NCI-H2029 (cell line): ENCODE results near the gene CDH16.
"Not testable (repeated sequence)": the region's sequence is repeated elsewhere in the genome, so short reads cannot be mapped to it uniquely, and the experiment has no call there.

ENCODE experiments used
- DNase-seq: peaks from one replicate; lab custom pipeline; 2025; lab: John Stamatoyannopoulos, UW

CDH16 gene

DNA sequence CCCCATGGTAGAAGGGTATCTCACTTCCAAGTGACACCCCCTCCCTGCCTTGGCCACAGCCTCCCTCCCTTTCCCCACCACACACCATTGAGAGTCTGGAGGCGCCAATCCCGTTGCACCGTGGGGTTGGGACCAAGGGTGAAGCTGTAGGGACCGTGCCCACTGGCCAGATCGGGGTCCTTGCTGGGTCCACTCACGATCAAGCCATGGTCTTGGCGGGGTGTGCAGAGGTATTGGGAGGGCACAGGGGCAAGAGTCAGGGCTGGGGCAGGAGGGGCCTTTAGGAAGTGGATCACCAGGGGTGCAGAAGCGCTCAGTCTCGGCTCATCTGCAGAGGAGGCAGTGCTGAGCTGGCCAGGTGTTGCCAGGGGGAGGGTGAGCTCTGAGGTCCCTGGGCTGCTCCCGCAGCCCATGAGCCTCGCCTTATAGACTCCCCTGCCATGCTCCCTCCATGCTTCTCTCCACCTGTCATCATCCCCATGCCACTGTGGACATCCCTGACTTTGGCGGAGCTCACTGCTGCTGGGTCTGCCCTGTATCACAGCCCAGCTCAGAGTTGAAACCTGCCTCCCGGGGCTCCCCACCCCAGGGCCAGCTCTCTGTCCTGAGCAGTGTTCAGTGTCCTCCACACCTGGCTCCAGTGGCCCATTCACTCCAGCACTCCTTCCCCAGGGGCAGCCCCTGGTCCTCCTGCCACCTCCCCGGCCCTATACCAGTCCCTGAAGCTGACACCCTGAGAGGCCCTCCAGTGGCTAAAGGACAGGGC is 8.3 kb downstream of the CDH16 start:
- DNase-seq: no peak

DNA sequence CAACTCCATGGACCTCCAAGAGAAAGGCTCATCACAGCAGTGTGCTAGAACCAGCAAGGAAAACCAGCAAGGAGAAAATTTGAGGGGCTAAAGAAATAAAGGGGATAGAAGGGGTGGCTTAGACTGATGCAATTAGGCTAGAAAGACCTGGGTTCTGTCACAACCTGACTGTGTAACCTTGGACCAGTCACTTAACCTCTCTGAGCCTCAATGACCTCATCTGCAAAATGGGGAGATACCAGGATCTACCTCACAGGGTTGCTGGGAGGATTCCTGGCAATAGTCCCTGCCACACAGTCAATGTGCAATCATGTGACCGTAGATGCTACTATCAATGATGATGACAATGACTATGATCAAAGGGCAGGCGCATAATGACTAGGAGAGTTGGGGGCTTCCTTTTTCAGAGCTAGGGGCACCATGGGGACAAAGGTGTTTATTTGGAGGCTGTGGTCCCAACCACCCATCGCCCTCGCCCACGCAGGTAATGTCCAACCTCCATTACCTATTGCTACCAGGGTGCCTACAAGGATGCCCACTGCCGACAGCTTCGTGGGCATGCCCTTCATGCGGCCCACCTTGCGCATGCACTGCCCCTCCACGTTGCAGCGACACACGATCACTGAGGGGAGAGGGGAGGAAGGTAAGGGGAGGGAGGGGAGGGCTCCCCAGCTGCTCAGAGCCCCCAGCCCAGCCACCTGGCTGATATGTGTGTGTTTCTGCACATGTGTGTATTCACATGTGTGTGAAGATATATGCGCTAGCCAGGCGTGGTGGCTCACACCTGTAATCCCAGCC is 9.7 kb downstream of the CDH16 start:
- DNase-seq: no peak

DNA sequence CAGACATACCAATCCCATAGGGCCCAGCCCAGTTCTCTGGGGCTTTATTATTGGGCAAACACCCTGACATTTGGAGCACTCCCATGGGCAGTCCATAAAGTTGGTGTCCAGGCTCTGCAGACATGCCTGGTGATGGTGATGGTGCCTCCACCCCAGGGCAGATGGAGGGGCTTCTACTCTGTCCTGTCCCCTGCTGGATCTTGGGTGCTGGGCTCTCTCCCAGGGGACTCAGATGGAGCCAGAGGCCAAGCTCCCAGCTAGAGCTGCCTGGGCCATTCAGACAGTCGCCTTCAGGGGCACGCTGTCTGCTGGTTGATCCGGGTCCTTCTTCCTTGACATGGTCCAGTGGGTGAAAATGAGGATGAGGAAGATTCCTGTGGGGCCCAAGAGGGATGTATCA is 10.6 kb downstream of the CDH16 start:
- DNase-seq: no peak

DNA sequence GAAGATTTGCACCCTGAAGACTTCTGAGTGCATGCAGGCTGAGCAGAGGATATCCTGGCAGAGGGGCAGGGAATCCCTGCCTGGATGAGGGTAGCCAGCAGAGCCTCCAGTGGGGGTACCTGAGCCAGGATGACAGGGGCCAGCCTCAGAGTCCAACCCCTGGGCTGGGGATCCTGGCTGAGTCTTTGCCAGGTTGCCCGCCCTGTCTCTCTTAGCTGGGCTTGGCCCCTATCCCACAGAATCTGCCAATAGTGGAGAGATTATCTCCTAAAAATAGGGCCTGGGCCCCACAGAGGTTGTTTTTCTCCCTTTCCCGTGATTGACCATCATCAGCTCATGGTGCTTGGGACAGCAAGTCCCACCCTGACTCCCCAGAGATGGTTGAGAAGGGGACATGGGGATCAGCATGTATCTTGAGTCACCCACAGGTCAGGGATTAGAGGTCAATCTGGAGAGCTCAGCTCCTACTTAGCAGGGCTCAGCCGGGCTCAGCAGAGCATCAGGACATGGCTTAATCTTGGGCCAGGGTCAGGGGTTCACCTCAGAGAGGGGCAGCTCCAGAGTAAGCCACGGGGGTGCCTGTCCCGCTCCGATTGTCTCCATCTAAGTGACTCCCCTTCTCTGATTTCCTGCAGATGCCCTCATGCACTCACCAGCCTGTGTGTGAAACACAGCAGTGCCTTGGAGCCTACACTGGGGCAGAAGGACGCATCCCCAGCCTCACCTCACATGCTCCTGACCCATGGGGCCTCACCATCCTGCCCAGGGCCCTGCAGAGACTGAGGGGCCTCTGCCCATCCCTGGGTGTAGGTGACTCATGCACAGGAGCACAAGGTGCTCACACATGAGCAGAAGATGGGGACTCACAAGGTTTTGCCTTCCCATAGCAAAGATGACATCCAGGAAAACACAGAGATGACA is 11.5 kb downstream of the CDH16 start:
- no peak for DNase-seq

DNA sequence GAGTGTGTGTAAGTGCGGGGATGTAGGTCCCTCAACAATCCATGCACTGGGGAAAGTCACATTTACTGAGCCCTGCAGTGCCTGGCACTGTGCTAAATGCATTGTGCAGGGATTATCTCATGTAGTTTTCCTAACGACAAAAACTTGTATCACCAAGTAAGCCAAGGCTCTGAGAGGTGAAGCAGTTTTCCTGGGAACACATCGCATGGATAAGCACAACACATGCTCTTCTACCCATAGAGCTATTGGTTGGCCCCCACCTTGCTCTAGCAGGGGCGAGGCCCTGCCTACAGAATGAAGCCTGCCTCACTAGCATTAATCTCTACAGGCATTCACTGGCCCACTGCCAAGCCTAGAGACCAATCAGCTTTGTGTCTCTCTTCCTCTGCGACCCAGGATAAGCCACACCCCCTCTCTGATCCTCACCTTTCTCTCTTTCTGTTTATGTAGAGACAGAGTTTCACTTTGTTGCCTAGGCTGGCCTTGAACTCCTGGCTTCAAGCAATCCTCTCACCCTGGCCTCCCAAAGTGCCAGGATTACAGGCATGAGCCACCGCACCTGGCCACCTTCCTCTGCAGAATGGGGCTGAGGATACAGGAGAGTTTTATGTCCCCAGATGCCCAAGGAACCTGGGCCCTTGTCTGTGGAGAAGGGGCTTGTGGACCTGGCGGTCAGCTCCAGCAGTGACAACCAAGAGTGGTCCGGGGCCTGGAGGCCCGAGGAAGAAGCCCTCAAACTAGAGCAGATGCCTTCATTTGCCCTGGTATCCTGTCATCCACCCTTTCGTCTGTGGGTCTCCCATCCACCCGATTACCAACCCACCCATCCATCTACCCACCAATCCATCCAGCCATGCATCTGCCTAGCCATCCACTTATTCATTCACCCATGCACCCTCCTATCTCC is 12.8 kb downstream of the CDH16 start:
- peak; percentile 31 for DNase-seq

DNA sequence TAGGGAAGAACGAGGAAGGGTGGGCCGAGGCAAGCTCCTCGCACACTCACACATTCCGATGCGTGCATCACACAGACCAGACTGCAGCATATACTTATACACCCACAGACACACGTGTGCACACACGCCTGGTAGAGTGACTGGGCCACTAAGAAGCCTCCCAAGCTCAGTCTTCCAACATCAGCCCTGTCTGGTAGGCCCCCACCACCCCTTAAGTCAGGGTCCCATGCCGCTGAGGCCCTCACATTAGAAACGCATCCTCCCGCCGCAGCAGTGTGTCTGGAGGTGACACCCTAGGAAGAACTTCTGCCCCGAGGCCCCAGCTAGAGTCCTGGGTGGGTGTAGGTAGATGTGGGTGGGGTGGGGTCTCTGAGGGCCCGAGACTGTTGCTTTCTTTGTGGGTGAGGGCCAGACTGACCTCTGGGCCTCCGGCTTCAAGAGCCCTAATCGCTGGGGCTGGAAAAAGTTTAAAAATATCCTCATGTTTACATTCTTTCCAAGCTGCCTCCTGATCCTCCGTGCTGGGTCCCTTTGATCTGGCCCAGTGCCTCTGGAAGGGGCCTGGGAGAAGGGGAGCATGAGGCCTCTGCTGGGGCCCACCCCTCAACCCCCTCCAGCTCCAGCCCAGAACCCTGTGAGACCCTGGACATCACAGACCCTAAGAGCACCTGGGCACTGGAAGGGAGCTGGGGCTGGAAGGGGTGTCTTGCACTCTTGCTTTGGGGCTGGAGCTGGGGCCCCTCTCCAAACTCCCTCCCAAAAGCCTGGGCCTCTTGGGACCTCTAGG is 13.6 kb downstream of the CDH16 start:
- no peak for DNase-seq

DNA sequence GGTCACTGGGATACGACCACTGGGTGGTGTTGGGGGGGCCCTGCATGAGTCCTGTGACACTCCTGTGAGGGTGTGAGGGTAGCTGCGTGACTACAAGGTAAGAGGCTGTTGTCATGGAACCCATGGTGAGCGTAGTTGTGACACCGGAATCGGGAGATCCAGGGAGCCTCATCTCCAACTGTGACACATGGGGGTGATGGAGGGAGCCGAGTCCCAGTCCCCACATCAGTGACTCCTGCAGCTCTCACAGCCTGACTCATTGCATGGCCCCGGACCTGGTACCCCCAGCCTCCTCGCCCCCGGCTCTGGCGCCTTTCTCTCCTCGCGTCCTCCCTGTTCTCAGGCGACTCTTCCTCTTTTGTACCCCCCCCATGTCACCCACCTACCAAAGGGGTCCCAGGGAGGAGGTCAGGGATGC is 14.2 kb downstream of the CDH16 start:
- no peak for DNase-seq

DNA sequence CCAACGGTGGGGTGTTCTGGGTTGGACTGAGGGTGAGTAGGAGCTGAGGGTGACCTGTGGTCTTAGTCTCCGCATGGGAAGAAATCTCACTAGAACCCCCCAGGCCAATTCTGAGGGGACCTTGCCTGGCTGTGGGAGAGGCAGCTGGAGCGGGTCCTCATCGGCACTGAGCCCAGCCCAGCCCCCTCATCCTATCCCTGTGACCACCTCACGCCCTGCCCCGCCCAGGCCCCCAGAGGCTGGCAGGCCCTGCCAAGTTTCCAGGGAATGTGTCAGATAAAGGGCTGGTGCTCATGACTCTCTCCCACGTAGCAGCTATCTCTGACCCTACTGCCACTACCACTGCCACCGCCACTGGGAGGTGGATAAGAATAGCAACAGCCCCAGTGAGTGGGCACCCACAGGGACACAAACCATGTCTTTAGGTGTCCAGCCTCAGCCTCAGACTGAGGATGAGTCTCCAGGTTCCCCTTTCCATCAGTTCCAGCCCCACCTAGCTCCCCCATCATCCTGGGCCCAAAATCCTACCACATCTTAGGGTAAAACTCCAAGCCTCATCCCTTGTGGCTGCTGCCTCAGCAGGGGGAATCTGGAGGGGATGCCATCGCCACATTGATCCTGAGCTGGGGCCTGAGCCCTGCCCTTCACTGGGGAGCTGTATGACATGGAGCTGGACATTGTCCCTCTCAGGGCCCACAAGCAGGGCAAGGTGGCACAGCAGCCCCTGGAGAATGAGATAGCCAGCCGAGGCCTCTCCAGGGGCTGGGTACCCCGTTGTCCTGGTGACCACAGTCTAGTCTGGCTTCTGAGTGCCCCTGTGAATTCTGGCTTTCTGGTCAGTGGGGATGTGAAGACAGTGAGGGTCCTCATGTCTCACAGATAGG is 14.9 kb downstream of the CDH16 start:
- DNase-seq: no peak

DNA sequence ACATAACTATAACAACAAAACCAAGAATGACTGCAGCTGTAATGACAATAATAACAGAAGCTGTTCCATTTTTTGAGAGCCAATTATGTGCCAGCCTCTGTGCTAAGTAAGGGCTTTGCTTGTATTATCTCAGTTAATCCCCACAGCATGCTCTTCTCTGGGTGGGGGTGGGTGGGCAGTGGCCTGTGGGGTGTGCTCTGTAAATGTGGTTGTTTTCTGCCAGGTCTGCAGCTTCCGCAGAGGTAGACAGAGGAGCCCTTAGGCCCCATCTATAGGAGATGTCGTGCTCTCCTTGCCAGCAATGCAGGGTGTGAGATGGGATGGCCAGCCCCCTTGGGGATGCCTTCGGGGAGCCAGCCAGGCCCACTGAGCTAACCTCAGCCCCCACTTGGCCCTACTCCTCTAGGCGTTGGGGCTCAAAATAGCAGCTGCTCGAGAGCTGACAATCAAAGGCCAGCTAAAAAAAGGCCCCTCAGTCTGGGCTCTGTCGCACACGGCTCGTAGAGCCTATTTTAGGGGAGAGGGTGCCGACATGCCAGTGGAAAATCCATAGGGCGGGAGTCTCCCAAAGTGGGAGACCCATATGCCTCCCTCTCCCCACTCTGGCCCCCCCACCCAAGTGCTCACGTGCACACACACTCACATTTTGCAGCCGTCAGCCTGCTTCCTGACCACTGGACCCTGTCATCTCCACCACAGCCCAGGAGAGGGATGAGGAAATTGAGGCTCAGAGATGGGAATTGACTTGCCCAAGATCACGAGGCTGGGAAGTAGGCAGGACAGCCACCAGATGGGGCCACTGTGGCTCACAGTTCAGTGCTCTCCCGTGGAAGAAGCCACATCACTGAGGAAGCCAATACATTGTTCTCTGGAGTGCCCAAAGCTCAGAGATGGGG is 15.8 kb downstream of the CDH16 start:
- DNase-seq: no peak

DNA sequence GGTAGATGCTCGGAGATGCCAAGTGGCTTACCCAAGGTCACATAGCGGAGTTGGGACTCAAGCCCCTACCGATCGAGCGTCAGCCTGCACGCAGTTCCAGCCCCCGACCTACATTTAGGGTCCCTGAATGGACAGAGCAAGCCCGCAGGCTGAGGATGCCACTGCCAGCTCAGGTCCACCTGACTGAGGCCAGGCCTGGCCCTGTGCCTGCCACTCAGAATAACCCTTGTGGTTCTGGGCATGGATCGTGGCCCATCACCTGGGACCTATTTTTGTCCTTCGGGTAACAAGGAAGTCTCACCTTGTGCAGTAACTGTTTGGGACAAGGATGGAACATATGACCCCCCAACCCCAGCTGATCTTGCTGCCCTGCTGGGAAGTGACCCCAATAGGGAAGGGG is 17.1 kb downstream of the CDH16 start:
- DNase-seq: no peak

DNA sequence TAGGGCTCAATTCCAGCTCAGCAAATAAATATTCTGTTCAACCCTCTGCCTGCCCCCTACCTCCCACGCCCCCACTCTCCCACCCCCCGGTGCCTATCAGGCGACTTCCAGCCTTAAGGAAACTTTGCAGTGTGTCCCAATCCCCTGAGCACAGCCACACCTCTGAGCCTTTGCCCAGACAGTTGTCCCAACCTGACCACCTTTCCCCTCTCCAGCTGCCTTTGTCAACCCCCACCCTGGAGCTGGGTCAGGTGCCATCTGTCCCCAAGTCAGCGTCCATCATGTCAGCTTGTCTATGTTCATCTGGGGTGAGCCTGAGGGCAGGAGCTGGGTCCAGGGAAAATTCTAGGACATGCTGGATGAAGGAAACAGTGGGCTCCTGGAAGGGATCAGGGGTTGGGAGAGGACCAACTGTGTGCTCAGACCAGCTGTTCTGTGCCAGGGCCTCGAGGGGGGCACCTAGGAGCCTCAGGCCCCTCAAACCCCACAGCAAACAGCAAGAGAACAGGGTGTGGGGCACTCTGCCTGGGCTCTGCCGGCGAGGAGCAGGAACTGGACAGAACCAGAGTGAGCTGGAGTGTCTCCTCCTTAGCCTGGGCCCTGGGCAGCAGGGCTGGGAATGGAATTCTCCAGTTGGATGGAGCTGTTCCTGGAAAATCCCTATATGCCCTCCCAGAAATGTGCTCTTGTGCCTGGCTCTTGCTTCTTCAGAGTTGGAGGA is 17.8 kb downstream of the CDH16 start:
- DNase-seq: no peak

DNA sequence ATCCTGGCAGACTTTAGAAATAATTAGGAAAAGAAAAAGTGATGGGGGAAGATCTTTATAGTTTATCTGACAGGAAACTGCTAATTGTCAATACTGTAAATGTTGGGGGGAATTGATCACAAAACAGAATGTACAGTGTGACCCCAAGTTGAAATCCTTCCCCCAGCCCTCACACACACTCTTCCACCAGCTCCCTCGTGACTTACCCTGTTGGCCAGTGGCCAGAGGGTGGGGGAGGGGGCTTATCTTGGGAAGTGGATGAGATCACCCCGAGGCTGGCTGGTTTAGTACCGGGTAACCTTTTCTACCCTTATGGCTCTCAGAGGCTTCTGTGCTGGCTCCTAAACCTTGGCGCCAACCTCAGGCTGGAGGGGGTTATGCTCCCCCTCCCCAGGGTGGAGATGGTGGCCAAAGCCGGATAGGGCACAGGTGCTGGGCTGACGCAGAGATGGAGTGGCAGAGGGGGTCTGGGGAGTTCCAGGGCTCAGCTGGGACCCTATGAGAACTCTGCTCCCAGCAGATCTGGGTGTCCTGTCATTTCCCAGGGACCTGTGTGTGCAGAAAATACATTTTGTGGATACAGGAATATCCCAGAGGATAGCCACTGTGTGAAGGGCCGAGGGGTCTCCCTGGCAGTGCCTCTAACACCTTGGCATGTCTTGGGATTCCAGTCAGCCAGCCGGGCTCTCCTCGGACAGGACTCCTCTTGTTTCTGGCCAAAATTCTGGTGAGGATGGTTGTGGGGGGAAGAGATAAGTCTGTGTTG is 18.6 kb downstream of the CDH16 start:
- DNase-seq: peak; percentile 43

DNA sequence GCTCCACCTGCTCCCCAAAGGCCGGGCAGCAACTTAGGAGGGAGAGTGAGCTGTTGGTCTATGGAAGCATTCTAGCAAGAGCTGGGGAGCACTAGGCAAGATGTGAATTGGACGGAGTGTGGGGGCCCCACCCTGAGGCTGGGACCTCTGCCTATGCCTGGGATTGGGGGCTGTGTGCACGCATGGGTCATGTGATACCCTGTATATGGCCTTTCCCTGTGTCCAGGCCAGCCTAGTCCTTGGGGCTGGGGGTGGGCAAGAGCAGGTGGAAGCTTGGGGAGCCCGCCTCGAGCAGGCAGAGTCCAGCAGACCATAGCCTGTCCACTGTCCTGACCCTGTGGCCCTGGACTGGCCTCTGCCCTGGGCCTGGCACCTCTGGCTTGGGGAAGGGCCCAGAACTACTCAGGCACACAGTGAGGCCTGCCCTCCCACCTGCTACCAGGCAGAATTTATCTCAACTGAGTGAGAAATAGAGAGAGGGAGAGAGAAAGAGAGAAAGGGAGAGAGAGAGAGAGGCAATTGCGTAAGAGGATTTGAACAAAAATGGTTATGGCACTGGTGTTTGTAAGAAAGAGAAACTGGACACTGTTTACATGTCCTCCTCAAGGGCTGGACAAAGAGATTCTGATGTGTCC is 19.3 kb downstream of the CDH16 start:
- peak; percentile 13 for DNase-seq

DNA sequence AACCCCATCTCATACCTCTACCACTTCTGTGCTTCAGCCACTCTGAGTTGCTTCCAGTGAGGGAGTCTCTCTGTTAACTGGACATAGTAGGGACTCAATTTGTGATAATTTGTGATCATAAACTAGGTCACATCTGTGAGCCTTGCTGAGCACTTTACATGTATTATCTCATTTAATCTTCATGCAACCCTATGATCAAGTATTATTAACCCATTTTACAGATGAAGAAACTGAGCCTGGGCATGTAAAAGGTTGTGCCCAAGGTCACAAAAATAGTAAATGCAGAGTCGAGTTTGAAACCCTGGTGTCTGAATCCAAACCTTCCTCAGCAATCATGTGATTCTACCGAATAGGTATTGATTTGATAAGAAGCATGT is 19.8 kb downstream of the CDH16 start:
- DNase-seq: no peak

DNA sequence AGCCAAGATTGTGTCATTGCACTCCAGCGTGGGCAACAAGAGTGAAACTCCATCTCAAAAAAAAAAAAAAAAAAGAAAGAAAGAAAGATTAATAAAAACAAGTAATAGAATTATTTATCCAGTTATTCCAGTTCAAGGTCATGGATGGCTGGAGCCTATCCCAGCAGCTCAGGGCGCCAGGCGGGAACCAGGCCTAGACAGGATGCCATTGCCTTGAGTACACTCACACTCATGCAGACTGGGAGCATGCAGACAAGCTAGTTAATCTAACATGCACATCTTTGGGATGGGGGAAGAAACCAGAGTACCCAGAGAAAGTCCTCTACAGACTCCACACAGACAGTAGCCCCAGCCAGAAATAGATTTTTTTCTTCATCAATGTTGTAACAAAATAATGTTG is 20.5 kb downstream of the CDH16 start:
- no peak for DNase-seq

DNA sequence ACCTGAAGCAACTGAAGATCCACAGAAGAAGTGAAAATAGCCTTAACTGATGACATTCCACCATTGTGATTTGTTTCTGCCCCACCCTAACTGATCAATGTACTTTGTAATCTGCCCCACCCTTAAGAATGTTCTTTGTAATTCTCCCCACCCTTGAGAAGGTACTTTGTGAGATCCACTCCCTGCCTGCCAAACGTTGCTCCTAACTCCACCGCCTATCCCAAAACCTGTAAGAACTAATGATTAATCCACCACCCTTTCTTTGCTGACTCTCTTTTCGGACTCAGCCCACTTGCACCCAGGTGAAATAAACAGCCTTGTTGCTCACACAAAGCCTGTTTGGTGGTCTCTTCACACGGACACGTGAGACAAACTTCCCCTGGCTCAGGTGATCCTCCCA is 22.0 kb downstream of the CDH16 start:
- DNase-seq: not testable (repeated sequence)

DNA sequence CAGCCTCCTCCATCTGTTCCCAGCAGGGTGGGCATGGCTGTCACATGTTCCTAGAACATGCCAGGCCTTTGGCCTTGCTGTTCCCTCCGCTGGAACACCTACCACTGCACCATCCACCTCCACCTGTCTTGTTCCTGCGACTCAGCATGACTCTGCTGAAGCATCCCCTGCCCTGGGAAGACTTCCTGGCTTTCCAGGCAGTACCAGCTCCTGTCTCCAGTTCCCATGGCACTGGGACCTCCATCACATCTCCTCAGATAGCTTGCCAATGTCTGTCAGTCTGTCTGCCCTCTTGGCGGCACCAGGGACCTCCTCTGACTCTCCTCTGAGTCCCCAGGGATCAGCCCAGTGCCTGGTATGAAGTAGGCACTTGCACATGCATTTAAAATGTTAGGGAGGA is 22.7 kb downstream of the CDH16 start:
- no peak for DNase-seq
